Stimulated activated naive CD4-positive, alpha-beta T cell (primary cell): Measurements from ENCODE around the gene NT5M.

Experiments
- DNase-seq, 6 experiments: peaks; one replicate each; lab custom pipeline; 2025; lab: John Stamatoyannopoulos, UW

NT5M gene

GRCh38 chr17:17343896-17344506, 40.8 kb downstream of the NT5M start:
- no peak for DNase-seq

GRCh38 chr17:17344507-17345293, 41.5 kb downstream of the NT5M start:
- no peak for DNase-seq

- DNase-seq, result no peak
These were observed 42.1 kb downstream of the NT5M start for GRCh38 chr17:17345294-17345597.

DNA sequence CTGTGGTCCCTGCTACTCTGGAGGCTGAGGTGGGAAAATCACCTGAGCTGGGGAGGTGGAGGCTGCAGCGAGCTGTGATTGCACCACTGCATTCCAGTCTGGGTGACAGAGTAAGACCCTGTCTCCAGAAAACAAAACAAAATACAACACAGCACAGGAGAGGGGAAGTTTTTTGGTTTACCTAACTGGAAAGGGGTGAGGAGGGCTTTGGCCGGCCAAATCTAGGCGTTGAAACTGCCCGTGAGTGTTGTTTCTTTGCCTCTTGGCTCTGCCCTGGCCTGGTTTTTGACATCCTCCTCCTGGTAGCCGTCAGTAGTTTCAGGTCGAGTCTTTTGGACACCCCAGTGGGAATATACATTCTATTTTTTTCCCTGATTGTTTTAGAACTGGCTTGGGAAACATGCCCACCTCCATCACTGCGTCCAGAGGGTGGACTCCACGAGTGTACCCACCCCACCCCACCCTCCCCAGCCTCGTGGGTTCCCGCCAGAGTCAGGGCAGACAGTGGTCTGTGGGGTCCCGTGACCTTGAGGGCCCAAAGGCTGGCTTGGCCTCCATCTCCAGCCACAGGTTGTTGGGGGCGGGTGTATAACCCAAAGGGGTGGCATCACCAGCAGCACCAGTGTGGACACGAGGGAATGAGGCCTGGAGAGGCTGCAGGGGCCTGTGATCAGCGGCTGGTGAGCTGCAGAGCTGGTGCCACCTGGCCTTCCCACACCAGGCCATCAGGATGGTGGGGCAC, 42.7 kb downstream of the NT5M start:
- DNase-seq, result no peak

- no peak for DNase-seq
These were observed 43.5 kb downstream of the NT5M start for GRCh38 chr17:17346428-17347233.

DNA sequence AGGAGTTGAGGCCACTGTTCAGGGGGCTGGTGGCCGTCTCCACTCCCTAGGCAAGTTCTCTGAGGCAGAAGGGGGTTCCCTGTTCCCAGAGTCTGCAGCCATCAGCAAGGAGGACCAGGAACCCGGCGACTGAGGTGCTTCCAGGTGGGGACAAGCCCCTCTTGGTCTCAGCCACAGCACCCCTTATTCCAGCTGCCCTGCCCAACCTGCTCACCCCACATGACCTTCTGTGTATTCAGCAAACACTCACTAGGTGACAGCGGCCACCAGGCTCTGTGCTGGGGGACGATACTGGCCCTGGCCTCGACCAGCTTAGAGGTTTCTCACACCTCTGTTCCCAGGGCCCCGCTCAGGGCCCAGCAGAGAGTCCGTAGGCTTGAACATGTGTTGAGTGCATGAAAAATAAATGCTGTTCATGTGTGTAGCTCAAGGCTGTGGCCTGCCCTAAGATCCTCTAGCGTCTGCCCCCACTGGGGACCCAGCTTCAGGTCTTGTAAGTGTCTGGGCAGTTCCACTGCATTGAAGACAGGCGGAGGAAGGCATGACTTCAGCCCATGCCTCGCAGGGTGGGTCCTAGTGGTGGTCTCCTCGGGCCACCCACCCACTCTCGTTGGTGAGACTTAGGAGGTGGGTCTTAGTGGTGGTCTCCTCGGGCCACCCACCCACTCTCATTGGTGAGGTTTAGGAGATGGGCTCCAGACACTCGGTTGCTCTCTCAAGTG, 44.2 kb downstream of the NT5M start:
- no peak for DNase-seq

DNA sequence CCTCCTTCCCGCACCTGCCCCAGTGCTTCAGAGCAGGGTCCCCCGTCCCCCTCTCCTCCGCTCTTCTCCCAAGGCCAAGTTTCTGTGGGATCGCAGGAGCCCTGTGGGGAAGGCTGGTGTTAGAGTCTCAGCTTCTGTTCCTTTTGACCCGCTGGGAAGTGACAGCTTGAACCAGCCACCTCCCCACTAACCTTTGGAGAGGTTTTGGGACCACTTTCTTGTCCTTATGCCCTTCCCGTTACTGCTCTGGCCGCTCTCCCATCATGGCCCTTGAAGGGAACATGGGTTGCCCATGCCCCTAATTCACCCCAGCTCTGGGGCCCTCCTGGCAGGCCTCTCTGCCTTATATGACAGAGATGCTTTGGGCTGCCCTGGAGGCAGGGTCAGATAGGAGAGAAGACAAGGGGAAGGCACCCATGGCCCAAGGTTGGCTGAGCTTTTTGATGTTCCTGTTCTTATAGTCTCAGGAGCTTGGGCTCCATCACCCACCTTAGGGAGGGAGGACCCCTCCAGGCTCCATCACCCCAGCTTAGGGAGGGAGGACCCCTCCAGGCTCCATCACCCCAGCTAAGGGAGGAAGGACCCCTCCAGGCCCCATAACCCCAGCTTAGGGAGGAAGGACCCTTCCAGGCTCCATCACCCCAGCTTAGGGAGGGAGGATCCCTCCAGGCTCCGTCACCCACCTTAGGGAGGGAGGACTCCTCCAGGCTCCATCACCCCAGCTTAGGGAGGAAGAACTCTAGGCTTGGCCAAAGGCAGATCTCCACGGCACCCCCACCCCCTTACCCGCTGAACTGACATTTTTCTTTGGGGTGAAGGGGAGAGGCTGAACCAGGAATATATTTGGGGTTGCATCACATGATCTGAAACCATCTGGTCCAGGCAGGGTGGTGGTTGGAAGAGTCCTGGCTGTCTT, 45.0 kb downstream of the NT5M start:
- no peak for DNase-seq

DNA sequence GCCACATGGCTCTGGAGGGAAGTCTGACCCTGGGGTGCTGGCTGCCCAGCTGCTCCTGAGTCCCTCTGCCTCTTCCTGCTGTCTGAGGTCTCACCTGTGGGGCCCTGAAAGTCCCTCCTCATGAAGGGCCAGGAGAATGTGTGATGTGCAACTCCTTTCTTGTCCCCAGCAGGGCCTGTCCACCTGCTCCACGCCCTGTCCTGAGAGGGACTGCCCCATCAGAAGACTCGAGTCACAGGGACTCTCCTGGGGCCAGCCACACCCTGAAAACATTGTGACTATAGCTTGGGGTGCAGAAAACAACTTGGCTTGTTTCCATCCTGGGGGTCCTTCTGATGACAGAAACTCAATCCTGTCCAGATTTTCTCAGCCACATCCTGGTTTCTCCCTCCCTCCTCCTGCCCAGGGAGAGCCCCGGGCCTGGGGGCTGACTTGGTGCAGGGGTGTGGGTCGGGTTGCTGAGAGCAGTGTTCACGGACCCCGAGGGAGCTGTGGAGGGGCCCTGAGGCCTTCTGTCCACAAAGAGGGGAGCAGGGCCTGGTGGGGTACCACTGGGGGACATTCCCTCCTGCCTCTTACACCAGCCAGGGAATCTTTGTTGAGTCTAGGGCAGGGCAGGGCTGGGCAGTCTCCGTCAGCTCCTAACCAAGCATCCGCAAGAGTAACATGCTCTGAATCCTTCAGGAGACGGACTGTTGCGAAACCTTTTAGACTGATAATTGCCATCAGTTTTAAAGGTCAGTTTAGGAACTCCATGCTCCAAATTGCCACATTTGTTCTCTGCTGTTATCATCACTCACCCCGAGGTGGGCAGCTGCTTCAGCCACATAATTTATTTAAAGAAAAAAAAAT, 45.9 kb downstream of the NT5M start:
- DNase-seq, result no peak

DNA sequence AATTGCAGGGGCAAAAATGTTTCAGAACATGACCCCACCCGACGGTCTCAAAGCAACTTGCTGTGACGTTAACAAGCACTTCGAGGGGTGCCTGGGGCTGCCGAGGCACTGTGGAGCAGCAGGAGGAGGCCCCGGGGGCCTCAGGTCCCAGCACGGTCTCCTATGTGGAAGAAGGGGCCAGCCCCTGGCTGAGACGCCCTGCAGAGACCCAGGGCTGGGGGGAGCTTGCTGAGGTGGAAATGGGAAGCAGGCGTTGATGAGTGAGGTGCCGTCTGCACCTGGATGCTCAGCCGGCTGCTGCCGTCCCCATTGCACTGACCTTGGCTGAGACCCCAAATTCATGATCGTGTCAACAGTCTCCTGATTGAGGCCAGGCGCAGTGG, 46.5 kb downstream of the NT5M start:
- DNase-seq, result no peak

DNA sequence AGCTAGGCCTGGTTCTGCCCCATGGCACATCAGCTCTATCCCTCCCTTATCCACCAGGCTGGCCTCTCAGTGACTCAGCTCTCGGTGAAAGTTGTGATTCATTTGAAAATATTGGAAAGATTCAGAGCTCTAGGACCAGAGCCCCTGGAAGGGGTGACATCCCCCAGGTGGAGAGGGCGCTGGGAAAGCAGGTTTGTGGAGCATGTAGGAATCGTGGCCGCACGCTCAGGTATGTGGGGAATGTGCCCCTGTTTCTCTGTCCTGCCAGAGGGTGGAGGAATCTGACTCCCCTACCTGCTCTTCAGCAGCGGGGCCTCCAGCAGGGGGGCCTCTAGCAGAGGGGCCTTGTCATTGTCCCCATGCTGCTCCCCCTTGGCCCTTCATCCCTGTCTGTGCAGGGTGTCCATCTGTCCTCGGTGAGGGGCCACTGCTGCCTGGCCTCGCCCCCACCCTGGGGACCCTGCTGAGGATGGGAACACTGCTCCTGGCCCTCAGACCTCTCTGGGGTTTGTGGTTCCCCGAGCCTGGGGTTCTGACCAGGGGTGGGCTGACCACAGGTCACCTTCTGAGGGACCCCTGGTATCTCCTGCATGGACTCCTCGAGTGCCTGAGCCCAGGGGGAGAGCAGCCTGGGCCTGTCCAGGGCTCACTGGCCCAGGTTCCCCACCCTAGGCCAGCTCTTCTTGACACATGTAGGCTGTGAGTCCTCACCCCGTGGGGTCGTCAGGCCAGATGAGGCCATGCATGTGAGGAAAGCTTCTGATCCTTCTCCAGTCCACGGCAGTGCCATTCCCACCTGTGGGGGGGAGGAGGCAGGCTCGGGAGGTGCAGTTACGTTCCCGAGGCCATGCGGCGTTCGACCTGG, 47.5 kb downstream of the NT5M start:
- no peak for DNase-seq

GRCh38 chr17:17351356-17351891, 48.3 kb downstream of the NT5M start:
- DNase-seq, result no peak

DNA sequence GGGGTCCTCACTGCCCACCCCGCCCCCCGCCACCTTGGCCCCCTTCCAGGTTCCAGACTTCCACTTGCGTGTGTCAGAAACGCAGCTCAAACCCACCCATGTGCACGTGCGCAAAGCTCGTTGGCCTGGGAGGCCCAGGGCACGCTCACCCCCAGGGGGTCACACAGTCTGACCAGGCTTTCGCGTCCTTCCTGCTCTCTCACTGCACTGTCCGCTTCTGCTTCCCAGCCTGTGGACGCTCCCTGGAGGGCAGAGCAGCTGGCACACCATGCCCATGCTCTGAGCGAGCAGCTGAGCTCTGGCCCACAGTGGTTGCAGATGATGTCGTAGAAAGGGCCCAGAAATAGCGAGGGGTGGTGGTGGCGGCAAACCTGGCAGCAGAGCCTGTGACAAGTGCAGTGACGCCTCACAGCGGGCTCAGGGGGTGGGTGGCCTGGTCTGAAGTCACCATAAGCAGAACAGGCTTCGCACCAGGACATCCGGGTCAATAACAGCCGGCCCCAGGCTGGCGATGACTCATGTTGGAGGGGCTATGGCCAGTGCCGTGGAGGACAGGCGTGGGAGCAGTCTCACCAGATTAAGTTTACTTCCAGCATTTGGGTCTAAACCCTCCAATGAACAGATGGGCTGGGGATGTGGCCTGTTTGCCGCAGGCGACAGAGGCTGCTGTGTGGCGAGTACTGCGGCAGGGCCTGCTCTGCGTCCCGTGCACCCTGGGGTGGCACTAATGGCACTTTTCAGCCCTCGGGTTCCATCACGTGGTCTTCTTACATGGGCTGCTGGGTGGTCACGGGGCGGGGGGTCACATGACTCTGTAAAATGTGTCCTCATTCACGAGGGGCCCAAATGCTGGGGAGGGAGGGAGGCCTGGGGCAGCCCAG, 49.0 kb downstream of the NT5M start:
- DNase-seq, result no peak

DNA sequence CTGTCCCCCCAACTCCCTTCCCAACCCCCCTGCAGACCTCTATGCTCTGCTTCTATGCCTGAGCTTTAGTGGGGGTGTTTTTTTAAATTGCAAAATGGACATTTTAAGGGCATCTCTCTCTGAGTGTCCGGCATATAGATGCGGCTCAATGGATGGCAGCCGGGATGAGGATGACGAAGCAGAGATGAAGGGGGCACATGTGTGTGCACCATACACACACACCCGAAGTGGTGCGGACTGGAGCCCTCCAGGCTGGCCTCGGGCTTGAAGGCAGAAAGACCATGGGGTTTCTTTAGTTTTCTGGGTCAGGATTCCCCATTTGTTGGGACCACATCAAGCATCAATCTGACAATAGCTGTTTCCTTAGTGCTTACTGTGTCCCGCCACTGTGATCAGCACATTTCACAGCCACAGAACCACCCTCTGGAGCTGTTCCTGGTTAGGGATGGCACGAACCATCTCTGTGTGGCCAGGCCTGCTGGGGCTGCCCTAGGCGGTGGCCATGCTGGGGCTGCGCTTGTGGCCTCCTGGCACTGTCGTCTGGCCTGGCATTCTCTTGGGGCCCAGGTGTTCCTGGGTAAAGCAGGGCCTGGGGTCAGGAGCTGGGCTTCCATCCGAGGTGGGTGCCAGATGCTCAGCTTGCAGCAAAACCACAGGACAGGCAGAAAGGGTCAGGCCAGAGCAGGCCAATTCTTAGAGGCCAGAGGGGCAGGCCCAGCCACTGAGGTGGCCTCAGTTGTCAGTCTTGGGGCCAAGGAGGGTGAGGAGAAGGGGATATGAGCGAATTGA, 49.9 kb downstream of the NT5M start:
- DNase-seq, result no peak

DNA sequence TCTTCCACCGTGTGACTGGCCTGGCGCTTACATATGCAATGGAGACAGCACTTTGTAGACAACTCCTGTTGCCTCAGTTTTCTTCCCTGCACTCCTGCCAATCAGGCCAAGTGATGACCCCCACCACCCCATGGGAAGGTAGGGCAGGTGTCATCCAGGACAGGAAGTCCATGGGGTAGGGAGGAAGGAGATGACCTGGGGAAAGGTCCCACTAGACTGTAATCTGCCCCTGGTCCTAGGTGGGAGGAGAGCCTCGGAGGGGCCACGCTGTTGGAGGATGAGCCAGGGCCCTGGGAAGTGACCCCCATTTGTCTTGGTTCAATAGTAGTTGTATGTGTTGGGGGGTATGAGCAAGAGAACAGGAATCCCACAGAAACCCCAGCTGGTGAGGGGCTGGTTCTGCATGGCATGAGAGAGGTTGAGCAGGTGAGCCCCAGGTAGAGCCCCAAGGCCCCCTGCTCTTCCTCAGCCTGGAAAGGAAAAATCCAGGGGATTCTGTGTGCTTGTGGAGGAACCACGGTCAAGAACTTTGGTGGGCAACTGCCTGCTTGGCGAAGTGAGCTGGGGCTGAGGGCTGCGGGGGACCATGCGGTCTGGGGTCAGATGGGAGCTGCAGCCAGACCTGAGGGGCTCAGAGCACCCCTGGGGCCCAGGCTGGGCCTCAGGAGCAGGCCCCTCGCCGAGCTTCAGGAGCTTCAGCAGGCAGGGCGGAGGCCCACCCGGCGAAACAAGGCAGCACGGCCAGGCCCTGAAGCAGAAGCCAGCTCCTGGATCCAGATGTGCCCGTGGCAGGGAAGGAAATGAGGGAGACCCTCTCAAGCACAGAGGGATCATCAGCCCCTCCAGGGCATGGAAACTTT, 50.7 kb downstream of the NT5M start:
- DNase-seq, result no peak

DNA sequence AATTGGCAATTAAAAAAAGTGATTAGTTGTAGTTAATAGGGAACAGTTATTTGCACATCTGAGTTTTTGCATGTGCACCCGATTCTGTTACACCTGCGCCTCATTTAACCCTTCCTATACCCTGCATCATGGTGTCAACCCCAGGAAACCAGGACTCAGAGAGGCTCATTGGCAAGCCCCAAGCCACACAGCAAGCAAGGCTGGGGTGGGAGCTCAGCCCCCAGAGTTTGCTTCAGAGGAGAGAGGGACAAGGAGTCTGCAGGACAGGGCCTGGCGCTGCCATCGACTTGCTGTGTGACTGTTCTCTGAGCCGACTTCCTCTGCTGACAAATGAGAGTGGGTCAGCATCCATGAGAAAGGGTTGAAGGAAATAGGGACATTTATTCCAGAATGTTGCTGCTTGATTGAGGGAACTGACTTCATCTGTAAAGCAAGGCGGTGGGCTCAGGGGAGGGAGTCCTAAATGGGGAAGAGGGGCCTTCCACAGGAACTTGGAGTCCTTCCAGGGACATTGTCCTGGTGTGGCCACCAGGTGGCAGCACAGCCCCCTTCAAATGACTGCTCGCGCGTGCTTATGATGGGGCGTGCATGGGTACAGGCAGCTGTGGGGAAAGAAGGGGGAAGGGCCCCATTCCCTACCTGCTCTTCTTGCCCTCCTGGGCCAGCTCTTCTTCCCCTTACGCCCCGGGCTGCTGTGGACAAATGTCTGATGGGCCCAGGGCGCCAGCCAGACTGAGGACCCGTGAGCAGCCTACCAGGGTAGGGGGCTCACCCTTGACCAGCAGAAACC, 51.6 kb downstream of the NT5M start:
- peak; percentile 48 to 82 (median 67) for DNase-seq
